Chondrocyte (in vitro differentiated cells): ENCODE data around the gene PDE11A. TPM values are rescaled to one million over a fixed set of nuclear protein-coding genes. Genes with fewer than 3 reads are reported as not detected.

ENCODE experiments used
- DNase-seq: peaks from one replicate; pipeline ENCODE4 v3.0.0; 2021; ENCODE audit warnings: mixed read lengths, low spot score
- H3K27ac Mint-ChIP-seq: one replicate; pipeline ENCODE4 v1.8.0; 2021; ENCODE audit warnings: mild to moderate bottlenecking, moderate library complexity, mixed read lengths; ENCODE audit not compliant: unreplicated experiment
- H3K27me3 Mint-ChIP-seq: 2 replicates; pipeline ENCODE4 v1.8.0; 2021; ENCODE audit warnings: low read depth, mixed read lengths
- H3K36me3 Mint-ChIP-seq: 2 replicates; pipeline ENCODE4 v1.8.0; 2021; ENCODE audit warnings: low read depth, mixed read lengths
- H3K4me1 Mint-ChIP-seq: 2 replicates; pipeline ENCODE4 v1.8.0; 2021; ENCODE audit warnings: low read depth, mild to moderate bottlenecking, mixed read lengths
- H3K4me3 Mint-ChIP-seq: one replicate; pipeline ENCODE4 v1.8.0; 2021; ENCODE audit warnings: mild to moderate bottlenecking, moderate library complexity, mixed read lengths; ENCODE audit not compliant: unreplicated experiment
- H3K9me3 Mint-ChIP-seq: 2 replicates; pipeline ENCODE4 v1.8.0; 2021; ENCODE audit warnings: low read depth, mixed read lengths
- CTCF ChIP-seq: fragments of 200-600 bp; sonication (generic); IDR thresholded peaks from 2 replicates; pipeline ENCODE4 v1.5.0; 2021; ENCODE audit warnings: antibody characterized with exemption, mild to moderate bottlenecking, moderate library complexity
- total RNA-seq: library from RNA; stranded (reverse); gene quantifications from 3 replicates; pipeline ENCODE4 v1.2.1, GENCODE V29; 2021

PDE11A gene
- total RNA-seq, 1 donor from 2014 or later, result 2.1 TPM

GRCh38 chr2:178029342-178029741 is 43.2 kb downstream of the PDE11A start:
- Mint-ChIP-seq H3K36me3 (peaks cover 2% of the 10 kb centered on the region), H3K27ac (no peak overlapping the region), H3K4me3 (no peak overlapping the region), H3K4me1 (no peaks in the 10 kb centered on the region), H3K27me3 (peaks cover 5% of the 10 kb centered on the region), H3K9me3 (peaks cover 16% of the 10 kb centered on the region)
- no peak for TF ChIP-seq CTCF
- no peak for DNase-seq

DNA sequence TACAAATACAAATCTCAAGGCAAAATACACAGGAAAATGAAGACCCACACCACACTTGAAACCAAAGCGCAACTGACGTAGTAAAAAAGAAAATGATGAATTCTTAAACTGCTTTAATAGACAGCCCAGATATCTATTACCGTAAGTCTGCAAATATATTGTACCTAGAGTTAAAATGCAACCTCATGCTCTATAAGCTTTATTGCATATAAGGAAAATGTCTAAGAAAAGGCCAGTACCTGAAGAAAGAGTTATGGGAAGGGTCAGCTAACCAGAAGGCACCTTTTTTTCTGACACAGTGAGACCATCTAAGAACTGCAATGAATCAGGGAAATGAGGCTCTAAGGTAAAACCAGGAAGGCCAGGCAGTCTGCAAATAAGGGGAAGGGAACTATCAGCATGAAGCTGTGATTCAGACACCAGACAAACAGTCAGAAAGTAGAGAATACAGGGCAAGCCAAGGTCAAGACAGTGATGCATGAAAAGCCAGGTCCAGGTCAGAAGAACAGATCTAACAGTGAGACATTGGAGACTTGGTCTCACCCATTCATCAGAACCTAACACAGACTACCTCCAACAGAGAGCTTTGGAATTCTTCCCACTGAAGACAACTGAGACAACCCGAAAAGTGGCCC is 46.9 kb downstream of the PDE11A start:
- Mint-ChIP-seq H3K4me3 (no peak overlapping the region), H3K4me1 (no peaks in the 10 kb centered on the region), H3K27me3 (peaks cover 11% of the 10 kb centered on the region), H3K9me3 (no peaks in the 10 kb centered on the region), H3K36me3 (no peaks in the 10 kb centered on the region), H3K27ac (no peak overlapping the region)
- no peak for DNase-seq
- no peak for TF ChIP-seq CTCF

GRCh38 chr2:178018141-178018540 is 54.4 kb downstream of the PDE11A start:
- Mint-ChIP-seq H3K27ac (no peak overlapping the region), H3K9me3 (peaks cover 4% of the 10 kb centered on the region), H3K4me3 (no peak overlapping the region), H3K36me3 (no peaks in the 10 kb centered on the region), H3K27me3 (peaks cover 8% of the 10 kb centered on the region), H3K4me1 (no peaks in the 10 kb centered on the region)
- no peak for DNase-seq
- TF ChIP-seq CTCF, result no peak

GRCh38 chr2:178016612-178017011 is 56.0 kb downstream of the PDE11A start:
- Mint-ChIP-seq H3K9me3 (peaks cover 4% of the 10 kb centered on the region), H3K36me3 (peaks cover 2% of the 10 kb centered on the region), H3K27ac (no peak overlapping the region), H3K4me3 (no peak overlapping the region), H3K27me3 (peaks cover 4% of the 10 kb centered on the region), H3K4me1 (no peaks in the 10 kb centered on the region)
- DNase-seq, result no peak
- no peak for TF ChIP-seq CTCF

- no peak overlapping the region for H3K4me3 Mint-ChIP-seq
- no peak for DNase-seq
- H3K9me3 Mint-ChIP-seq, result peaks cover 4% of the 10 kb centered on the region
- H3K4me1 Mint-ChIP-seq, result peaks cover 7% of the 10 kb centered on the region
- no peak for TF ChIP-seq CTCF
- peaks cover 5% of the 10 kb centered on the region for H3K27me3 Mint-ChIP-seq
- peaks cover 2% of the 10 kb centered on the region for H3K36me3 Mint-ChIP-seq
- no peak overlapping the region for H3K27ac Mint-ChIP-seq
These were observed 59.9 kb downstream of the PDE11A start for GRCh38 chr2:178012639-178013038.
